ENCODE results near the gene ATAD2B.

- TF ChIP-seq POLR2A (IDR thresholded peaks at IDR 0.05; ENCODE audit: low read depth, low read length) (no peak; the same call in 1 of the 2 replicates), RFX5 (IDR thresholded peaks at IDR 0.05; ENCODE audit: low read depth, low read length) (no peak), BHLHE40 (IDR thresholded peaks at IDR 0.05; ENCODE audit: low read depth, low read length) (no peak), RAD21 (IDR thresholded peaks at IDR 0.05; ENCODE audit: low read length) (no peak), MAZ (IDR thresholded peaks at IDR 0.05; ENCODE audit: borderline replicate concordance, low read depth, low read length) (no peak), ELK1 (IDR thresholded peaks at IDR 0.05; ENCODE audit: borderline replicate concordance, low read depth, low read length) (no peak)
- TF ChIP-seq, protein P1, sequence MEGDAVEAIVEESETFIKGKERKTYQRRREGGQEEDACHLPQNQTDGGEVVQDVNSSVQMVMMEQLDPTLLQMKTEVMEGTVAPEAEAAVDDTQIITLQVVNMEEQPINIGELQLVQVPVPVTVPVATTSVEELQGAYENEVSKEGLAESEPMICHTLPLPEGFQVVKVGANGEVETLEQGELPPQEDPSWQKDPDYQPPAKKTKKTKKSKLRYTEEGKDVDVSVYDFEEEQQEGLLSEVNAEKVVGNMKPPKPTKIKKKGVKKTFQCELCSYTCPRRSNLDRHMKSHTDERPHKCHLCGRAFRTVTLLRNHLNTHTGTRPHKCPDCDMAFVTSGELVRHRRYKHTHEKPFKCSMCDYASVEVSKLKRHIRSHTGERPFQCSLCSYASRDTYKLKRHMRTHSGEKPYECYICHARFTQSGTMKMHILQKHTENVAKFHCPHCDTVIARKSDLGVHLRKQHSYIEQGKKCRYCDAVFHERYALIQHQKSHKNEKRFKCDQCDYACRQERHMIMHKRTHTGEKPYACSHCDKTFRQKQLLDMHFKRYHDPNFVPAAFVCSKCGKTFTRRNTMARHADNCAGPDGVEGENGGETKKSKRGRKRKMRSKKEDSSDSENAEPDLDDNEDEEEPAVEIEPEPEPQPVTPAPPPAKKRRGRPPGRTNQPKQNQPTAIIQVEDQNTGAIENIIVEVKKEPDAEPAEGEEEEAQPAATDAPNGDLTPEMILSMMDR (conservative IDR thresholded peaks at IDR 0.05; ENCODE audit: low read depth, low read length), result no peak
Observed at GRCh38 chr2:23925702-23926289, 1.1 kb downstream of the ATAD2B start.
